GM12878 (cell line): Measurements from ENCODE around the gene CHST15. TPM values are rescaled to one million over a fixed set of nuclear protein-coding genes. Genes with fewer than 3 reads are reported as not detected.
"Not testable (repeated sequence)": the region's sequence is repeated elsewhere in the genome, so short reads cannot be mapped to it uniquely, and the experiment has no call there.

Source experiments
- ATAC-seq: fragments of 200-7000 bp; cut with Tn5 transposase; 3 replicates; pipeline ENCODE4 v1.9.1; 2020; ENCODE audit warnings: mild to moderate bottlenecking, moderate library complexity
- BruUV-seq: library from RNA; stranded (reverse); fragments of 400-500 nt; replicated peaks from 2 replicates; lab custom pipeline; 2021; lab: Mats Ljungman, UMichigan
- CTCF ChIA-PET: fragments of 300-600 bp; sonication (Branson Sonifier 250); formaldehyde crosslinking; extraction: SDS; loops from one replicate; lab custom pipeline; 2021; ENCODE audit warnings: inconsistent platforms; lab: Yijun Ruan, JAX
- POLR2A ChIA-PET: fragments of 350-600 bp; formaldehyde crosslinking; extraction: SDS; loops from one replicate; lab custom pipeline; 2021; ENCODE audit warnings: inconsistent platforms; lab: Charles Lee
- RAD21 ChIA-PET: fragments of 300-600 bp; sonication (Branson Sonifier 250); formaldehyde crosslinking; loops from one replicate; lab custom pipeline; 2023; ENCODE audit warnings: antibody characterized with exemption; ENCODE audit not compliant: unreplicated experiment; lab: Charles Lee
- SMC1A ChIA-PET: fragments of 300-600 bp; sonication (Branson Sonifier 250); formaldehyde crosslinking; loops from one replicate; lab custom pipeline; 2023; ENCODE audit not compliant: unreplicated experiment, uncharacterized antibody; lab: Charles Lee
- DNase-seq: peaks from one replicate; pipeline ENCODE4 v3.0.0-alpha.2; 2011; ENCODE audit warnings: low read depth, low spot score
- FAIRE-seq: peaks from 3 replicates; lab custom pipeline; 2011; peaks lifted over from hg19 to GRCh38; lab: Jason Lieb, UNC
- H2AFZ ChIP-seq: 2 replicates; pipeline ENCODE4 v1.6.0; 2011; ENCODE audit warnings: low read depth, low read length, control low read depth; ENCODE audit not compliant: control insufficient read depth
- H3K27ac ChIP-seq: 2 replicates; pipeline ENCODE4 v1.5.1; 2011; ENCODE audit warnings: control low read depth; ENCODE audit not compliant: control insufficient read depth, insufficient read depth
- H3K27me3 ChIP-seq, 2 experiments: replicated peaks in 1 of 2; 2 replicates each; pipeline versions ENCODE4 v1.6.0 to v1.6.1; 2011; ENCODE audit warnings: low read length in 1 of 2; ENCODE audit not compliant: control insufficient read depth in 2 of 2, insufficient read depth in 2 of 2
- H3K36me3 ChIP-seq, 2 experiments: 2 replicates each; pipeline ENCODE4 v1.5.1; 2011; ENCODE audit warnings: low read length in 1 of 2; ENCODE audit not compliant: control insufficient read depth in 2 of 2, insufficient read depth in 2 of 2
- H3K4me1 ChIP-seq: 2 replicates; pipeline ENCODE4 v1.6.1; 2011; ENCODE audit warnings: mild to moderate bottlenecking, low read length, moderate library complexity, mixed read lengths; ENCODE audit not compliant: control insufficient read depth, insufficient read depth
- H3K4me2 ChIP-seq: 2 replicates; pipeline ENCODE4 v1.6.0; 2011; ENCODE audit warnings: control low read depth; ENCODE audit not compliant: control insufficient read depth, insufficient read depth
- H3K4me3 ChIP-seq: fragments of 200-600 bp; sonication (generic); 2 replicates; pipeline ENCODE4 v1.5.1; 2016
- H3K79me2 ChIP-seq: 2 replicates; pipeline ENCODE4 v1.6.0; 2011; ENCODE audit warnings: low read length; ENCODE audit not compliant: control insufficient read depth, insufficient read depth
- H3K9ac ChIP-seq: 2 replicates; pipeline ENCODE4 v1.8.0; 2011; ENCODE audit warnings: low read length, control low read depth, mixed read lengths; ENCODE audit not compliant: control insufficient read depth, insufficient read depth
- H3K9me3 ChIP-seq: replicated peaks from 3 replicates; pipeline ENCODE4 v1.5.1; 2011; ENCODE audit warnings: mild to moderate bottlenecking, low read length; ENCODE audit not compliant: control insufficient read depth, insufficient read depth
- H4K20me1 ChIP-seq: 2 replicates; pipeline ENCODE4 v1.6.0; 2011; ENCODE audit not compliant: control insufficient read depth, insufficient read depth
- E4F1 ChIP-seq: fragments of 450-650 bp; IDR thresholded peaks from 2 replicates; pipeline ENCODE4 v1.6.1; 2018; ENCODE audit warnings: borderline replicate concordance, mild to moderate bottlenecking; ENCODE audit not compliant: partially characterized antibody
- KLF5 ChIP-seq: fragments of 450-650 bp; IDR thresholded peaks from 2 replicates; pipeline ENCODE4 v1.6.1; 2014; ENCODE audit warnings: mild to moderate bottlenecking; ENCODE audit not compliant: partially characterized antibody
- NR2F1 ChIP-seq: fragments of 450-650 bp; conservative IDR thresholded peaks from 2 replicates; pipeline ENCODE4 v1.6.1; 2017; ENCODE audit warnings: mild to moderate bottlenecking
- POLR2AphosphoS2 ChIP-seq: IDR thresholded peaks from 2 replicates; pipeline ENCODE4 v1.6.1; 2011; ENCODE audit warnings: low read depth, mild to moderate bottlenecking, low read length, improper control_type of control experiment, moderate library complexity
- SMARCA5 ChIP-seq: fragments of 450-650 bp; IDR thresholded peaks from 2 replicates; pipeline ENCODE4 v1.6.1; 2017; ENCODE audit warnings: mild to moderate bottlenecking
- STAT1 ChIP-seq: fragments of 450-650 bp; conservative IDR thresholded peaks from 2 replicates; pipeline ENCODE4 v1.6.1; 2014; ENCODE audit warnings: antibody characterized with exemption, mild to moderate bottlenecking
- WRNIP1 ChIP-seq: IDR thresholded peaks from 2 replicates; pipeline ENCODE4 v1.6.1; 2011; ENCODE audit warnings: low read depth, low read length, improper control_type of control experiment, borderline replicate concordance
- ZNF217 ChIP-seq: fragments of 450-650 bp; IDR thresholded peaks from 2 replicates; pipeline ENCODE4 v1.6.1; 2017; ENCODE audit warnings: antibody characterized with exemption, mild to moderate bottlenecking
- ZNF384 ChIP-seq: IDR thresholded peaks from 2 replicates; pipeline ENCODE4 v1.6.1; 2012; ENCODE audit warnings: low read depth, mild to moderate bottlenecking, low read length, improper control_type of control experiment, borderline replicate concordance
- ZNF622 ChIP-seq: fragments of 450-650 bp; IDR thresholded peaks from 2 replicates; pipeline ENCODE4 v1.6.1; 2017; ENCODE audit warnings: mild to moderate bottlenecking, inconsistent platforms
- WGBS: methylation state at CpG from one replicate; pipeline ENCODE4 v1.1.6; 2016; ENCODE audit warnings: low lambda C conversion rate; ENCODE audit not compliant: insufficient replicate concordance, insufficient coverage; ENCODE audit errors: missing lambda C conversion rate; 5-methylcytosine and 5-hydroxymethylcytosine counted together
- in situ Hi-C: fragments of 300-500 bp; cut with MboI; formaldehyde crosslinking; loops from 9 replicates; pipeline ENCODE4 v1.14.3; 2018; ENCODE audit warnings: mixed read lengths
- intact Hi-C: fragments of 100-400 bp; cut with micrococcal nuclease; formaldehyde crosslinking; loops from one replicate; pipeline ENCODE4 v1.14.2; 2022; ENCODE audit not compliant: unreplicated experiment
- polyA plus RNA-seq, 11 experiments: library from polyadenylated mRNA; depleted of rRNA in 4 of 11; unstranded in 6 of 11; stranded (reverse) in 5 of 11; fragments of >200 nt; fragmentation: Nextera tagmentation in 4 of 11; fragmentation: Illumina TruSeq in 1 of 11; extraction: Ambion mirVana in 4 of 11; extraction: Trizol in 1 of 11; gene quantifications; 1 replicate in 1 of 11; 2 replicates in 10 of 11; pipeline versions ENCODE4 v1.2.1 to v1.2.3, GENCODE V29; 2011 to 2016; ENCODE audit warnings: inconsistent platforms in 2 of 11, missing spikeins in 2 of 11, low read depth in 1 of 11
- total RNA-seq, 4 experiments: library from RNA; depleted of rRNA in 3 of 4; stranded (reverse); fragments of >200 nt in 3 of 4; fragmentation: Illumina TruSeq in 1 of 4; extraction: Trizol in 1 of 4; gene quantifications; 2 replicates each; pipeline versions ENCODE4 v1.2.1 to v1.2.3, GENCODE V29; 2013 to 2021

CHST15 gene
- total and polyA plus RNA-seq, 10 of the 15 experiments (the other 5 are each of a cell fraction or from before 2014, with no cell fraction given) = 0.02 to 0.53 (median 0.05) TPM; not detected in 1

GRCh38 chr10:124035306-124035927 is 58.0 kb downstream of the CHST15 start:
- Histone ChIP-seq H3K4me1 (peaks cover 16% of the 10 kb centered on the region), H2AFZ (no peak overlapping the region; the same call in 1 of the 2 replicates), H3K4me3 (peak overlapping the region; percentile 37; the same call in 1 of the 2 replicates), H3K9me3 (no peaks in the 10 kb centered on the region), H3K36me3 (no peaks in the 10 kb centered on the region), H3K27me3 (no peaks in the 10 kb centered on the region; a peak in 3 of 4 replicates), H3K4me2 (peak overlapping the region; percentile 86)
- intact Hi-C loops = loop anchor here (5.0 kb wide), 1 partner anchor 187 kb away; no protein-coding TSS in a partner anchor
- POLR2A ChIA-PET = interaction anchor here (0.6 kb wide), 1 partner anchor 854 kb away, joined by 4 read pairs; no protein-coding TSS in a partner anchor
- 30% methylated on average over 6 of the region's 6 CpGs for WGBS
- ATAC-seq (no peak; the same call in 2 of the 3 replicates), DNase-seq (no peak)
- TF ChIP-seq KLF5 = no peak
- TF ChIP-seq WRNIP1 = 0 out of 2 replicates have a peak, but pooled peaks have one; percentile 32
- peak; percentile 93 for TF ChIP-seq SMARCA5
- no peak for TF ChIP-seq POLR2AphosphoS2
- no peak for TF ChIP-seq ZNF622
- TF ChIP-seq E4F1 = no peak
- TF ChIP-seq STAT1 = no peak
- TF ChIP-seq ZNF217 = peak; percentile 67
- TF ChIP-seq ZNF384 = no peak
- no peak for TF ChIP-seq NR2F1
- TF ChIP-seq, all 136 proteins: peak for 3
- Histone ChIP-seq H3K79me2 (no peaks in the 10 kb centered on the region), H3K27ac (no peak overlapping the region), H4K20me1 (no peaks in the 10 kb centered on the region), H3K9ac (no peak overlapping the region)
- RAD21 ChIA-PET = interaction anchor here (0.6 to 2.0 kb wide), 7 partner anchors 9 to 504 kb away, joined by 3 to 10 read pairs (median 3); no protein-coding TSS in a partner anchor
- no peak for FAIRE-seq
- in situ Hi-C loops = no loop called here
- no TSS peak for BruUV-seq
- CTCF ChIA-PET = interaction anchor here (0.6 kb wide), 1 partner anchor 217 kb away, joined by 3 read pairs; no protein-coding TSS in a partner anchor
- SMC1A ChIA-PET = interaction anchor here (0.7 to 1.5 kb wide), 6 partner anchors 7 to 354 kb away, joined by 3 to 5 read pairs (median 4); no protein-coding TSS in a partner anchor

GRCh38 chr10:124034576-124035305 is 58.7 kb downstream of the CHST15 start:
- 67% methylated on average over 19 of the region's 25 CpGs for WGBS
- H3K27ac ChIP-seq, H3K9ac ChIP-seq, CTCF ChIA-PET, FAIRE-seq, H3K36me3 ChIP-seq, RAD21 ChIA-PET, H3K27me3 ChIP-seq, POLR2A ChIA-PET, H3K4me3 ChIP-seq, BruUV-seq, H3K9me3 ChIP-seq, H2AFZ ChIP-seq, H3K79me2 ChIP-seq, DNase-seq, in situ Hi-C loops, H4K20me1 ChIP-seq, ATAC-seq, H3K4me2 ChIP-seq: not testable (repeated sequence)
- H3K4me1 ChIP-seq = peaks cover 16% of the 10 kb centered on the region
- SMC1A ChIA-PET = interaction anchor here (2.5 kb wide), 1 partner anchor 8 kb away, joined by 7 read pairs; no protein-coding TSS in a partner anchor
- intact Hi-C loops = loop anchor here (5.0 kb wide), 1 partner anchor 188 kb away; no protein-coding TSS in a partner anchor
